Medulla oblongata (tissue), 1 donor: ENCODE results near the gene AUP1.

ENCODE experiments used
- DNase-seq: peaks from one replicate; pipeline ENCODE4 v3.0.0-alpha.2; 2015; ENCODE audit errors: extremely low spot score

The AUP1 gene

GRCh38 chr2:74535440-74535965 lies 6.0 kb upstream of the AUP1 start:
- no peak for DNase-seq

DNA sequence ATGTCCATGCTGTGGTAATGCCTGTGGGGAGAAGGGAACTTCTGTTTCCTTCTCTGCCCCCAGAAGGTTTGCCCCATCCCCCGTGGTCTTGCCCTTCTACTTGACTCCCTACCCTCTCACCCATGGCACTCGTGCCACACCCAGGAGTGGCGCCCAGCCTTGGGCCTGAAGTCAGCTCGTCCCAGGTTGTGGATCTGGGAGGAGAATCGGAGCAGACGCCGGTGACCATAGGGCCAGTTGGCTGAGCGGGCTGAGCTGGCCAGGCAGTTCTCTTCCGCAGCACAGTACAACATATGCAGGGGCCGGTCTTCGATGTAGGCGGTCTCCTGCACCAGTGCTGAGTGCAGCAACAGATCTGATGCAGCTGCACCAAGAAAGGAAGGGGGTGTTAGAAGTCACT lies 4.9 kb upstream of the AUP1 start:
- no peak for DNase-seq

DNA sequence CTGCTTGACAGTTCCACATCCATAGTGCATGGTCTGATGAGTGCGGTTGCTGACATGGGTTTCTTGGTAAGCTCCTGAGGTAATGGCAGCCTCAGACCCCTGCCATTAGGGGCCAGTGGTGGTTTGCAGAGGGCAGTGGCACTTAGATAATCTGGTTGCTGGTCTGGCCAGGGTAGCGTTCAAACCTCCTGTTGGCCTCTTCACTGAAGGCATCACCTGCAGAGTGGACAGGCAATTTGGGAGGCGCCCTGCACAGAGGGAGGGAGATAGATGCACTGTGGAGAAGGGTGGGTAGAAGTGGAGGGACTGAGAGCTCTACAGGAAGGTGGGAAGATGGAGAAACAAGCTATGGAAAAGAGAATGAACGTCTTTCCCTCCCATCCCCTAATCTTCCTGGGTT lies 4.0 kb upstream of the AUP1 start:
- DNase-seq = no peak

- peak; percentile 46 for DNase-seq
Observed at GRCh38 chr2:74532222-74532621, 2.7 kb upstream of the AUP1 start.

DNA sequence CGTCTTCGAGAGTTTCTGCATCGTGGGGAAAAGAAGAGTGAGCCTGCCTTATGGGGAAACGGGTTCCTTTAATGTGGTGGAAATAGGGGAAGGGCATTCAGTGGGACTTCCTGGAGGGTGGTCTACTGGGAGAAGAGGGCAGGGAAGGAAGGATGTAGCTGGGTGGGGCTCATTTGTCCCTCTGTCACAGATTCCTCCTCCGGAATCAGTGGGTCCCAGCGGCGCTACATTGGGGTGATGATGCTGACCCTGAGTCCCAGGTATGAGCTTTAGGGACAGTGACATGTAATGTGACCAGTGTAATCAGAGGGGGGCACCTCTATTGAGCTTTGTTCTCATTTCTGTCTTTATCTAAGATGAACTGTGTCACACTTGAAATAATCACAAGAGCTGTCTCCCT lies 2.2 kb upstream of the AUP1 start:
- no peak for DNase-seq

GRCh38 chr2:74530239-74531187 lies 1.0 kb upstream of the AUP1 start:
- DNase-seq = peak; percentile 42

DNA sequence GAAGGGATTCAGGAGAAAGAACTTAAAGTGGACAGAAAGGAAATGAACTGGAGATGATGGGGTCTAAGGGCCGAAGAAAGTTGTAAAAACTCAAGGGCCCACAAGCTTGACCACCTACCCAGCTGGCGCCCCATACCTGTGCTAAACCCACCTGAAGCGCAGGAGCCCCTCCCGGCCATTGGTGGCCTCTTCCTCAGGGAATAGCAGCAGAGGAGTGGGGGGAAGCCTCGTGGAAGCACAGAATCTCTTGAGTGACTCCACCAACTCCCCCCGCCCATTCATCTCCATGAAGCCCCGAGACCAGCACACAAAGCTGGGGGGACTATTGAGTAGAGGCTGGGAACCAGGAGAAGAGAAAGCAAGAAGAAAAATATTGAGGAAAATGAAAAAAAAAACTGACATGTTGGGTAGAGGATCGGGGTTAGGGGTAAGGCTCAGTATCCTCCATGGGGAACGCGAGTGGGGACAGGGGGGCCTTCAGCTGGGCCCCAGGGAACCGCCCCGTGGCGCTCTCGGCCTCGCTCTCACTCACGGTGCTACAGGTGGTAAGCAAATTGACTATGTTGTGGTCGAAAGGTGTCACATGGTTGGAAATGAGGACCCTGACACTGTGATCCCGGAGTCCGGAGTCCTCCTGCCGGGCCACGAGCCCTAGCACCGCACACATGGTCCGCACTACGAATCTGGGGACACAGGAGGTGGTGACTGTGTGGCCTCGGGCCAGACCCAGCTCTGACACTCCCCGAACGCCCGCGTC lies 728 bp downstream of the AUP1 start:
- no peak for DNase-seq

DNA sequence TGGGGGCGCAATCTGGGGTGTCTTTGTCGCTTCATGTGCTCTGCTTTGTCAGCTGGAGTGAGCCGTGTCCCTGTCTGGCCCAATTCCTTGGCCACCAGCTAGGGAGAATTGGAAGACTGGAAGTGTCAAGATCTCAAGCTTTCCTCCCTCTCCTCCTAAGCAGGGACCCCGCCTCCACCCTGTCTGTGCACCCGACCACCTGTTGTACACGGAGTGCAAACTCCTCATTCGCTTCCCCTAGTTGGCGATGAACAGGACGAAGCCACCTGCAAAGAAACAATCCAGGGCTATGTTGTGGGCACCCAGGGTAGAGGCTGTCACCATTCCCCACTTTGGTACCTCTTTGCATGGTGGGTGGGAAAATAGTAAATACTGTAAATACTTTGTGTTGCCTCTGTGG lies 1.8 kb downstream of the AUP1 start:
- DNase-seq = no peak

DNA sequence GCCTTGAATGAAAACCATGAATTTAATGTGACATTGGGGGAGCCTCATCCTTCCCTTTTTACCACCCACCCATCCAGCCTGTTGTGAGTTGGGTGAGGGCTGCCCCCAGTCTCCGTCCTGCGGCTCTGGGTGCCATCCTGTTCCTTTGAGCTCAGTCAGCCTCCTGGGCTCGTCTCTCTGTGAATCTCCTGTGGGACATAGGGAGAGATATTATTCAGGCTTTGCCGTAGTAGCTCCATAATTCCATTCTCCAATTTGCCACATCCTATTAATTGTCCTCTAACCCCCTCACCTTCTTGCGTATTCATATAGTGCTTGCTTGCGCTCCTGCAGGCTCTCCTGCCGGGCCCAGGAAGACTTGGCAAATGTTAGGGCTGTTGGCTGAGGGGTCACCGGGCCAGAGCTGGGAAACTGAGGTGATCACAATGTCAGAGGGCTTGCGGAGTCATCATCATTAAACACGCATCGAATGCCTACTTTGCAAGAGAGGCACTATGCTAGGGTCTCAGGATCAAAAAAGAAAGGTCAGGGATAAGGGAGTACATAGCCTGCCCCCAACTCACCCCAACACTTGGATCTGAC lies 2.8 kb downstream of the AUP1 start:
- no peak for DNase-seq

GRCh38 chr2:74525717-74526648 lies 3.5 kb downstream of the AUP1 start, which contains the start of gene DQX1:
Gene DQX1 (minus strand): TSS chr2:74526231. CDS start chr2:74525729, 502 bp downstream.
- DNase-seq = peak; percentile 20

- no peak for DNase-seq
Observed at GRCh38 chr2:74524955-74525716, 4.4 kb downstream of the AUP1 start.

DNA sequence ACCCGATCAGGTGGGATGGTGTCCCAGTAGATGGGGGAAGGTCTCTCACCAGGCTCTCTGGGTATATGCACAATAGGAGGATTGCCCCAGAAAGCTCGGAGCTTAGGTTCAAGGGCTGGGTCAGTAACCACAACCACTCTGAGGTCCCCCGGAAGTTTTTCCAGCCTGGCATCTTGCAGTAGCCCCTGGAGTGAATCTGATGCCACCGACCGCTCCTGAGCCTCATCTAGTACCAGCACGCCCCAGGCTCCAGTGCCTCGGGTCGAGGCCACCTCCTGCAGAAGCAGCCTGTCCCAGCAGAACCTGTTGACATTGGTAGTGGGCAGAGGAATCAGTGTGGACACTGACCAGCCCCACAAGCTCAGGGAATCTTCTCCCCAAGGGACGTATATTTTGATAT lies 5.5 kb downstream of the AUP1 start:
- DNase-seq = no peak

DNA sequence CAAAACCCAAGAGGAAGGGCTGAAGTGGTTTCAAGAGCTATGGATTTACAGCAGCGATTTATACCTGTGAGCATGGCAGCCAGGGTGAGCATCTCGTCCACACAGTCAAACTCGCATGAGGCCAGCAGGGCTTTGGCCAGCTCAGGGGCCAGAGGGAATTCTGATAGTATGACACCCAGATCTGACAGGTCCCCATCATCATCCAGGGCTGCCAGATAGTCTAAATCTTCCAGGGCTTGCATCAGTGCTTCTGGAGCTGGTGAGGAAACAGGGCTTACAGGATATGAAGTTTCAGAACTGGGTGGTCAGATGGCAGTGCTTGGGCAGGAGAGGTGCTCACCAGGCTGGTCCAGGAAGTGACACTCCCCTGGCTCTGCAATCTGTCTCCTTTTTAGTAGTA lies 7.0 kb downstream of the AUP1 start:
- DNase-seq = no peak

DNA sequence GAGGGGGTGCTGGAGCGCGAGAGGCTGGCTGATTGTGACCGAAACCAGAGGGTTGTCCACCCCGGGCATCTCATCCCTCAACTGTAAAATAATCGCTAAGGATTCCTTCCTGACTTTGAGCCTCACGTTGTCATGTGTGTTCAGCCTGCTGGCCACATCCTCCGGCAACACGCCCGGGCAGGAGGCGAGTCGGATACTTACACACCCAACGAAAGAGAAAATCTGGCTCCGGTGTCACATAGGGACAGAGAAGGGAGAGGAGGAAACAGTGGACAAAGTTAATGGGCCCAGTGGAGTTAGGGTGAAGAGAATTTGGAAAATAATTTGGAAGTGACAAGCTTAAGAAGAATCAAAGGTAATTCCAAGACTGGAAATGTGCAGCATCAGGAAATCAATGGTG lies 12.9 kb downstream of the AUP1 start:
- no peak for DNase-seq

- peak; percentile 37 for DNase-seq
Observed at GRCh38 chr2:74515981-74516633, 13.4 kb downstream of the AUP1 start.

DNA sequence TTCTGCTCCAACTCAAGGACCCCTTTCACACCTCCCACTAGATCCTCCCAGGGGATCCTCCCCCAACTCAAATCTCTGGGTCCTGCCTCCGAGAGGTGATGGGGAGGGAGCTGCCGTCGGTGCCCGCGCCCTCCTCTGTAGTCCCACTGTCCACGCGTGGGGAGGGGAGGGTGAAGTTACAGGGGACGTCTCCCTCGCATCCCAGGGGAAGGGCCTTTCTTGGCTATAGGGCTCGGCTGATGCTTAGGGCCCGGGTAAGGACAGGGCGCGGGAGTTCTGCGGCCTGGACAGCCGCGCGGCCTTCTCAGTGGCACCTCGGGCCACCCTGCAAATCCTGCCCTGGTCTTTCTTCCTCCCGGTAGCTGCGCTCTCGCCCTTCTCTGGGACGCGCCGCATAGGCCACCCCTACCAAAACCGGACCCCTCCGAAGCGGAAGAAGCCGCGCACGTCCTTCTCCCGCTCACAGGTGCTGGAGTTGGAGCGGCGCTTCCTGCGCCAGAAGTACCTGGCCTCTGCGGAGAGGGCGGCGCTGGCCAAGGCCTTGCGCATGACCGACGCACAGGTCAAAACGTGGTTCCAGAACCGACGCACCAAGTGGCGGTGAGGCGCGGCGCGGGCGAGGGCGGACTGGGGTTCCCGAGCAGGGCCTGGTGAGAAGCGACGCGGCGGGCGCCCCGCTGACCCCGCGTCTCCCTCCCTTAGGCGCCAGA lies 14.1 kb downstream of the AUP1 start:
- DNase-seq = no peak

DNA sequence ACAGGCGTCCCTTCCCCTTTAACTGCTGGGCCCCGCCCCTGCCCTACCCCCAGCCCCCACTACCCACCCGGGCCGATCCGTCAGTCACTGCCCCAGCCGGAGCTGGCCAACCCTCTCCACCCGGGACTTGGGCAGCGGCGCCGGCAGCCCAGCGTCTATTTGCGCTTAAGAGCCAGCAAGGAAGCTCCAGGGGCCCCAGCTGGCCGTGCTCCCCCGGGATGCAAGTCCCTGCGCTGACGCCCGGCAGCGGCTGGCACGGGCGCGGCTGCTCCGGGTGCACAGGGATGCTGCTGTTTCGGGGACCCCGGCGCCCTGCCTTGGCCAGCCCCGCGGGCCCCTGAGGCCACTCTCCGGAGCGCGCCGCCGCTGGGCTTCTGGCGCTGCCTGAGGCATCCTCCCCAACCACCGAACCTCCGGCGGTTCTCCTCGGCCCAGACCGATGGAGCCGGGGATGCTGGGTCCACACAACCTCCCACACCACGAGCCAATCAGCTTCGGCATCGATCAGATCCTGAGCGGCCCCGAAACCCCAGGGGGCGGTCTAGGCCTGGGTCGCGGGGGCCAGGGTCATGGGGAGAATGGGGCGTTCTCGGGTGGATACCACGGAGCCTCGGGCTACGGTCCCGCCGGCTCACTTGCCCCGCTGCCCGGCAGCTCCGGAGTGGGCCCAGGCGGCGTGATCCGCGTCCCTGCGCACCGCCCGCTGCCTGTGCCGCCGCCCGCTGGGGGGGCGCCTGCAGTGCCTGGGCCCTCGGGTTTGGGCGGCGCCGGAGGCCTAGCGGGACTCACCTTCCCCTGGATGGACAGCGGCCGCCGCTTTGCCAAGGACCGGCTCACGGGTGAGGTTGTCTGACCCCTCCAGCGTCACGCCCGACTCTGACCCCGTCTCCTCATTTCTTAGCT lies 14.9 kb downstream of the AUP1 start, which contains the start of gene TLX2:
Gene TLX2 (plus strand): TSS at position 83 of the 903 bp plus-strand sequence. CDS start 357 bp downstream, at position 440.
- no peak for DNase-seq
